Activated T-cell treated with anti-CD3 and anti-CD28 coated beads, Interleukin-2, amount 50 U/mL, for 48 hours (primary cell): ENCODE results near the gene KIAA1958.
"Not testable (repeated sequence)": the region's sequence is repeated elsewhere in the genome, so short reads cannot be mapped to it uniquely, and the experiment has no call there.

ENCODE experiments used
- DNase-seq, 2 experiments: peaks; one replicate each; pipeline ENCODE4 v3.0.0-alpha.2; 2020

The KIAA1958 gene

GRCh38 chr9:112489876-112490666 lies 3.4 kb downstream of the KIAA1958 start:
- no peak for DNase-seq

GRCh38 chr9:112493393-112494137 lies 6.9 kb downstream of the KIAA1958 start:
- DNase-seq = no peak

- no peak for DNase-seq
Measured at GRCh38 chr9:112494153-112494552, 7.5 kb downstream of the KIAA1958 start.

GRCh38 chr9:112495614-112496013 lies 9.0 kb downstream of the KIAA1958 start:
- no peak for DNase-seq

DNA sequence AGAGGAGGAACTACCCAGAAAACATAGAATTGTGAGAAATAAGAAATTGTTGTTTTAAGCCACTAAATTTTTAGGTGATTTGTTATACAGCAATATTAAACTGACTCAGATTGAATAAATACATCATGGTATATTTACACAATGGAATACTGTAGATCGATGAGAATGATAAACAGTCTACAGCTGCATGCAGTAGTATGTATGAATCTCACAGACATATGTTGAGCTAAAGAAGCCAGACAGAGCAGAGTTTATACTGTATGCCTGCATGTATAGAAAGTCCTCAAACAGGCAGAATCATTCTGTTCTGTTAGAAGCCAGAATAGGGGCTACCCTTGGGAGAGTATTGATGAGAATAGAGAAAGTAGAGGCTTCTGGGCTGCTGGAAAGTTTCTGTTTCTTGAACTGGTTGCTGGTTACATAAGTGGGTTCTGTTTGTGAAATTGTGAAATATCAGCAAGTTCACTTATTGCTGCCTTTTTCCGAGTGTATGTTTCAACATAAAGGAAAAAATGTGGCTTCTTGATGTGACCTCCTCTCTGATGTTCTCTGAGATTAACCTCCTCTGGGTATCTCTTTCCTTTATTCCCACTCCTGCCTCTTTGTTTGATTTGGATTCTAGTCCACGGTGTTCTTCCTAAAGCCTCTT lies 9.6 kb downstream of the KIAA1958 start:
- DNase-seq = no peak

- no peak for DNase-seq
Measured at GRCh38 chr9:112500842-112501241, 14.2 kb downstream of the KIAA1958 start.

GRCh38 chr9:112501287-112501686 lies 14.7 kb downstream of the KIAA1958 start:
- DNase-seq = no peak

DNA sequence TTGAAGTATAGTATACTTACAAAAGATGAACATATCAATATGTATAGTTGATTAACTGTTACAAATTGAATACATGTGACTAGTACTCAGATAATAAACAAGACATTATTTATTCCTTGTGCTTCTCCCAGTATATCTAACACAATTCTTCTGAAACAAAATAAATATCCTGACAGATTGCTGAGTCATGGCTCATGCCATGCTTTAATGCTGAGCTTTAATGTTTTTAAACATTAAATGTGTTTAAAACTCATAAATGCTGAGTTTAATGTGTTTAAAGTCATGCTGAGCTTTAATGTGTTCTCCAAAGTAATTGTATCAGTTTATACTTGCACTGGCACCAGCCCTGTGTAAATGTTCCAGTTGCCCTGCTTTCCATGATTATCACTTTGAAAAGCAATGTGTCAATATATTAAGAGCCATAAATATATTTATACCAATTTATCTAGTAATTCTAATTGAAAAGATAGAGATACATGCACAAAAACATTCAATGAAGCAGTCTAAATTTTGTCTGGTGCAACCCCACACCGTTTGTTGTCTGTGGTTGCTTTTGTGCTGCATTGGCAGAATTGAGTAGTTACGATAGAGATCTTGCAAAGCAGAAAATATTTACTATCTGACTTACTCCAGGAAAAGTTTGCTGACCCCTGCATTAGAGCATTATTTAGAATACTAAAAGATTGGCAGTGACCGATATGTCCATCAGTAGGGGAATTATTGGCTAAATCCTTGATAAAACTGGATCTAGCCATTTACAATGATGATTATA lies 15.7 kb downstream of the KIAA1958 start:
- no peak for DNase-seq

- DNase-seq = no peak
Measured at GRCh38 chr9:112503170-112503569, 16.5 kb downstream of the KIAA1958 start.

- DNase-seq = no peak
Measured at GRCh38 chr9:112505086-112505485, 18.5 kb downstream of the KIAA1958 start.

GRCh38 chr9:112505607-112506006 lies 19.0 kb downstream of the KIAA1958 start:
- DNase-seq = no peak

DNA sequence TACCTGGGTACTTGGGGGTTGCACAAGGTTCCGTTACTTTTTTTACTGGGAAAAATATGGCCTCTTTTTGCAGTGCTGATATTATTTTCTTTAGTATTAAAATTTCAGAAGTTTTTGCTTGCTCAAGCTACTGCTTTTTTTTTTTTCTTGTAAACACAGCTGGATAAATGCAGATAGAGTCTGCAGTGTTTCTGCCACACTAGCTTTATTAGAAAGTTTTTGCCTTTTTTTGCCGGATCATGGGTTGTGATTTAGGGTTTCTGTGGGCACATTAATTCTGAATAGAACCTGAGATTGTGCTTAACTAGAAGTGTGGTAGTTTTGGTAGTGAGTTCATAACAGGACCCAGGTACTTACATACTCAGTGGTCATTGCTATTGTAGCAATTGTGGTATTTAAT lies 19.9 kb downstream of the KIAA1958 start:
- no peak for DNase-seq

GRCh38 chr9:112507001-112507680 lies 20.5 kb downstream of the KIAA1958 start:
- no peak for DNase-seq

DNA sequence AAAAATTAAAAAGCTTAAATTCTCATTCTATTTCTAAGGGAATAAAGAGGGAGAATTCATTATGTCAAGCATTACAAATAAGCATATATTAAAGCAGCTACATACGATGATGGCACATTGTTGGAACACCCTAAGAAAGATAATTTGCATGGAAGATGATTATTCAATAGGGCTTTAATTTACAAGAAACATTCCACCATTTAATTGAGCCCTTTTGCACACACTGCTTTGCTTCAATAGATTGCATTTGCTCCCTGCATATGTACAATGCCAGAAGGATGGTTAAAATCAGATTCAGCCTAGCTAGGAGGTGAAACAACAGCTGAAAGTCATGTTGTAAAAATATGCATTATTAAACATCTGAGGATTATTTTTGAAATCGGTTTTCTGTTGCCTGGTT lies 21.8 kb downstream of the KIAA1958 start:
- no peak for DNase-seq

GRCh38 chr9:112512377-112512776 lies 25.8 kb downstream of the KIAA1958 start:
- DNase-seq = not testable (repeated sequence)

DNA sequence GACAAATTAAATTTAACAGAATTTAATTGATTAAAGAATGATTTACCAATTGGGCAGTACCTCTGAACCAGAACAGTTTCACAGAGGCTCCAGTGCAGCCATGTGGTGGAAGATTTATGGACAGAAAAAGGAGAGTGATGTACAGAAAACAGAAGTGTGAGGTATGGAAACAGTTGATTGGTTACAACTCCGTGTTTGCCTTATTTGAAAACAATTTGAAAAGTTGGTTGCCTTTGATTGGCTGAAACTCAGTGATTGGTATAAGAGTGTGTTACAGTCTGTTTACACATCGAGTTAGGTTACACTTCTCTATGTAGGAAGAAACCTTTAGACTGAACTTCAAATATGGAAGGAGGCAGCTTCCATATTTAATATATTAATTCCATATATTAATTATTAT lies 30.1 kb downstream of the KIAA1958 start:
- DNase-seq = no peak

DNA sequence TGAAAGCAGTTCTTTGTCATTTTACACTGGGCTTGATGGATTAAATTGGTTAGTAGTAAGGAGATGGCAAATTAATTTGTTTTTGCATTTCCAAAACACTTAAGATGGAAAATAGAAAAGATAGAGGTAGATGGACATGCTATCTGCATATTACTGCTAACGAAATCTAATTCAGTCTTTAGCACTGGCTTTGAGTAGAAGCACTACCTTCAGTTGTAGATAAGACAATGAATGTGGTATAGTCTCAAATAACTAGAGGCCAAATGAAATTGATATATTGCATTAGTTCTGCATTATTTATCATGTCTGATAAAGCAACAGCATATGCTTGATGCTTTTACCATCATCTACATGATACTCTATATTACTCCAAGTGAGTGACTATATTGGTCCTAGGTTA lies 33.4 kb downstream of the KIAA1958 start:
- DNase-seq = no peak

DNA sequence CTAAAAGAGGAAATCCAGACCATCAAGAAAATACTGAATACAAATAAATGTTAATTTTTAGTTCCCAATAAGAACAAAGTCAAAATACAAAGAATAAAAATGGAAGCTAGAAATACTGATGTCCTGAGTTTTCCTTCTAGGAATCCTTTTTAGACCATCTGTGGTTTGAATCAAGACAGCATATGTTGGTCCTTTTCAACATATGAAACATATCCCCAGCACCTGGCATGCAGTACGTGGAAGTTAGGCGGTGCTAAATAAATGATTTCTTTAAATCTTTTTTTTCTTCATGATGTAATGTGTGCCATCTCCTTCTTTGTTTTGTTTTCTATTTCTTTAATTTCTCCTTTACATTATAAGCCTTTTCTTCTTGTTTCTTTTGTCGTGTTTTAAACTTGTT lies 34.0 kb downstream of the KIAA1958 start:
- no peak for DNase-seq

DNA sequence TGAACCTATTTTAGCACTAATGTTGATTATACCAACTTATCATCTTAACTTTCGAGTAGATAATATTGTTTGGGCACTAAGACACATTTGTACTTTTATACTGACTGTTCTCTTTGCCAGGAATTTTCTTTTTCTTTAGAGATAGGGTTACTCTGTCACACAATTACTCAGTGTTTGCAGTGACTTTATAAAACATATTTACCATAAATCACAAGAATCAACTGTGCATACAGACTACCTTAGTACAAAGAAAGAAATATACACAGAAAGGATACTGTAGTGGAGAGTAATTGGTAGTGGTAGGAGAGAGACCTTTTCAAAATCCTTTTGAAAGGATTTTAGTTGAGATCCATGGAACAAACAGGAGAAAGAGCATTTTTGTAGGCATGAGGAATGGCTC lies 40.3 kb downstream of the KIAA1958 start:
- no peak for DNase-seq

GRCh38 chr9:112527959-112528358 lies 41.3 kb downstream of the KIAA1958 start:
- no peak for DNase-seq

- DNase-seq = no peak
Measured at GRCh38 chr9:112529316-112529715, 42.7 kb downstream of the KIAA1958 start.

GRCh38 chr9:112530751-112531205 lies 44.2 kb downstream of the KIAA1958 start:
- DNase-seq = no peak
